Measurements from ENCODE around the gene ADH7. TPM values are rescaled to one million over a fixed set of nuclear protein-coding genes. Genes with fewer than 3 reads are reported as not detected.

Gene ADH7
- total RNA-seq, 3 donors from 2014 or later = not detected

- peak; percentile 27 for ATAC-seq
- Histone ChIP-seq H3K36me3 (ENCODE audit: low read depth) (no peaks in the 10 kb centered on the region), H3K4me3 (no peak overlapping the region), H3K9me3 (peaks cover 5% of the 10 kb centered on the region), H3K4me1 (ENCODE audit: low read depth) (no peaks in the 10 kb centered on the region)
- no peak for DNase-seq
- intact Hi-C loops (cut with DNase I, micrococcal nuclease) = no loop called here
- TF ChIP-seq CTCF (IDR thresholded peaks at IDR 0.05) = no peak
These were observed 45.5 kb downstream of the ADH7 start for GRCh38 chr4:99389606-99390005.

GRCh38 chr4:99383833-99384392 lies 51.2 kb downstream of the ADH7 start:
- ATAC-seq (peak; percentile 54), DNase-seq (peak in 1 of 3 donors; percentile 27)
- intact Hi-C loops (cut with DNase I, micrococcal nuclease) = no loop called here
- H3K4me1 ChIP-seq (ENCODE audit: low read depth) = peaks cover 3% of the 10 kb centered on the region
- H3K4me3 ChIP-seq = no peak overlapping the region
- H3K9me3 ChIP-seq = no peaks in the 10 kb centered on the region
- TF ChIP-seq CTCF (IDR thresholded peaks at IDR 0.05) = no peak
- no peaks in the 10 kb centered on the region for H3K36me3 ChIP-seq (ENCODE audit: low read depth)

DNA sequence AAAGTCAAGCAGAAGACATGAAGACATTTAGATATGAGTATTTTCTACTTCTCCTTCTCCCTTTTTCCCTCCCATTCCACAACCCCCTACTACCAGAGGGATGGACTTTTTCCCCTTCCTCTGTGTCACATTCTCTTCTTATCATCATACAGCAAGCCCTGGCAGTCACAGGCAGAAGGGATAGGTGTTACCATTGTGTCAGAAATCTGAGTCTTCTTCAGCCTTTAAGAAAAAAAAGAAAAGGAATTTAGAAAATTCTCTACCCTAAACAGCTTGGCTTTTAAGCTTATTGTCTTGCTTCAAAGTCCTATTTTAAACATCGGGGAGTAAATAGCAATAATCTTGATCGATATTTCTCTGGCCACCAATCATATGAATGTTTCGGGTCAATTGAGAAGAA lies 51.7 kb downstream of the ADH7 start:
- no peak for ATAC-seq
- intact Hi-C loops (cut with DNase I, micrococcal nuclease) = no loop called here
- H3K9me3 ChIP-seq = no peaks in the 10 kb centered on the region

DNA sequence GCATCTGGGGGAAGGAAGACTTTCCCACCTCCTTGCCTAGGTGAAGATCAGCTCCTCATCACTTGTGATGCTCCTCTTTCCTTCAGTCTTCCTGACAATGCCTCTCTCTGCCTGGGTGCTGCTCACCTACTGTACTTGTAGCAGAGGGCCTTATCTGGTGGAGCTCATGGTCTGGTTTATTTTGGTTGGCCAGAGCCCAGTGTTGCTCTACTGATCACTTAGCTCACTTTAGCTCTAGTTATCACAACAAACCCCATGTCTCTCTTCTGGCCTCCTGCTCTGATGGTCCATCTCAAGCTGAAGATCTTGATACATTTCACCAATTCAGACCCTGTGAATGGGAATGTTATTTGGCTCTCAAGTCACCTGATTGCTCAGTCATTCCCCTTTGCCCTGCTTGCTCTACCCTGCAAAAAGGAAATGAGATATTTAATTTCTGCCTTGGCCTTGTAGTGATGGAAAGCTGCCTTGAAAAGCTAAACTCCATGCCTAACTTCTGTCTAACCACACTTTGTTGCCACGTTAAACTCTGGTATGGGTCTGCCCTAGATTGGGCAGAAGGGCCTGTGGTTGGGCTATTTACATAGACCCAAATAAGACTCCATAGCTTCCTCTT lies 52.3 kb downstream of the ADH7 start:
- H3K4me3 ChIP-seq = no peak overlapping the region
- no peaks in the 10 kb centered on the region for H3K36me3 ChIP-seq (ENCODE audit: low read depth)
- intact Hi-C loops (cut with DNase I, micrococcal nuclease) = no loop called here
- peaks cover 3% of the 10 kb centered on the region for H3K4me1 ChIP-seq (ENCODE audit: low read depth)
- ATAC-seq = no peak
- H3K9me3 ChIP-seq = no peaks in the 10 kb centered on the region
- DNase-seq = no peak
- no peak for TF ChIP-seq CTCF (IDR thresholded peaks at IDR 0.05)

More for the DNA sequence above, 51.7 kb downstream of the ADH7 start:
- H3K4me3 ChIP-seq = no peak overlapping the region
- DNase-seq = no peak
- H3K36me3 ChIP-seq (ENCODE audit: low read depth) = no peaks in the 10 kb centered on the region
- H3K4me1 ChIP-seq (ENCODE audit: low read depth) = peaks cover 3% of the 10 kb centered on the region
- TF ChIP-seq CTCF (IDR thresholded peaks at IDR 0.05) = no peak

DNA sequence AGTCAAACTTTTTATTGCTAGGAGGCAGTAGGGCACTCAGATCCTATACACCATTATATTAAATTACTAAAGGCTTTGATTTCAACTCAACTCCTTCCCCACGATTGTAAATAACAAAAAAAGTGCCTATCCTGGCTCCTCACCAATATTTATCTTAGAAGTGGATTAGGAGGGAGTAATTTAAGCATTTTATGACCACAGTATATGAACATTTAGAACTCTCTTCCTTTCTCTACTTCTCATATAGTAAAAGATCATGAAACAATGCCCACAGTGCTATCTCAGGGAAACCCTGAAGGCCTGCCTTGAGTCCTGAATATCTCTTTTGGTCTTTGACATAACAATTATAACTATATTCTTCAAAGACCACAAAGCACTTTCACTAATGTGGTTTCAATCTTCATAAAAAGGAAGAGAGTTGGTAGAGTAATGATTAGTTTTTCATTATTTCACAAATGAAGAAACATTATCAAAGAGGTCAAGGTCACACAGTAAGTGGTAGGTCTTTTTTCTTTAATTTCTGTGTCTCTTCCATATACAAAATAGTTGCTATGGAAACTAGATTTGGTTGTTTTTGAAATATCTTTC lies 53.5 kb downstream of the ADH7 start:
- intact Hi-C loops (cut with DNase I, micrococcal nuclease) = no loop called here
- Histone ChIP-seq H3K9me3 (no peaks in the 10 kb centered on the region), H3K4me1 (ENCODE audit: low read depth) (peaks cover 3% of the 10 kb centered on the region), H3K36me3 (ENCODE audit: low read depth) (no peaks in the 10 kb centered on the region), H3K4me3 (no peak overlapping the region)
- no peak for TF ChIP-seq CTCF (IDR thresholded peaks at IDR 0.05)
- peak; percentile 79 for ATAC-seq
- no peak for DNase-seq

Measured in mucosa of descending colon (tissue), 3 donors.